ENCODE data around the gene NPPC. TPM values are rescaled to one million over a fixed set of nuclear protein-coding genes. Genes with fewer than 3 reads are reported as not detected.

The NPPC gene, protein sequence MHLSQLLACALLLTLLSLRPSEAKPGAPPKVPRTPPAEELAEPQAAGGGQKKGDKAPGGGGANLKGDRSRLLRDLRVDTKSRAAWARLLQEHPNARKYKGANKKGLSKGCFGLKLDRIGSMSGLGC
- not detected in 2 replicates for total RNA-seq

DNA sequence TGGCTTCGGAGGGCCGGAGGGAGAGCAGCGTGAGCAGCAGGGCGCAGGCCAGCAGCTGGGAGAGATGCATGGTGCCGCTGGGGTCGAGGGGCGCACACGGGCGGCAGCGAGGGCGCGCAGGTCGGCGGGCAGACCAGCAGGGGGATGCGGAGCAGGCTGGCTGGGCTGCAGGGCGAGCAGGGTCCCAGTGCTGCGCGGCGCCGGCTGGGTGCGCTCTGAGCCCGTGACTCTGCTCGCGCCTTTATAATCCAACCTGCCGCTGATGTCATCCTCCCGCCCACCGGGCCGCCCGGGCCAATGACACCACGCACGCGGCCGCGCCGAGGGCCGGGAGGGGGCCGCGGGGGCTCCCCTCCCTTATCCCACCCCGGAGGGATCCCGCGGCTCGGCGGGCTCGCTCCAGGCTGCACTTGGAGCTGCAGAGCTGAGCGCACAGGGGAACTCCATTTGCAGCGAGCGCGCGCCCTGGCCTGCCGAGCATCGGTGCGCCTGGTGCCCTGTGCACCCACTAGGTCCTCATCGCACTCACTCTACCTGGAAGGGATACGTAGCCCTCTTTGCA lies at the start of gene NPPC:
NPPC (minus strand) TSS at position 217 of the 562 bp plus-strand sequence; CDS start at position 70, 147 bp downstream.

DNA sequence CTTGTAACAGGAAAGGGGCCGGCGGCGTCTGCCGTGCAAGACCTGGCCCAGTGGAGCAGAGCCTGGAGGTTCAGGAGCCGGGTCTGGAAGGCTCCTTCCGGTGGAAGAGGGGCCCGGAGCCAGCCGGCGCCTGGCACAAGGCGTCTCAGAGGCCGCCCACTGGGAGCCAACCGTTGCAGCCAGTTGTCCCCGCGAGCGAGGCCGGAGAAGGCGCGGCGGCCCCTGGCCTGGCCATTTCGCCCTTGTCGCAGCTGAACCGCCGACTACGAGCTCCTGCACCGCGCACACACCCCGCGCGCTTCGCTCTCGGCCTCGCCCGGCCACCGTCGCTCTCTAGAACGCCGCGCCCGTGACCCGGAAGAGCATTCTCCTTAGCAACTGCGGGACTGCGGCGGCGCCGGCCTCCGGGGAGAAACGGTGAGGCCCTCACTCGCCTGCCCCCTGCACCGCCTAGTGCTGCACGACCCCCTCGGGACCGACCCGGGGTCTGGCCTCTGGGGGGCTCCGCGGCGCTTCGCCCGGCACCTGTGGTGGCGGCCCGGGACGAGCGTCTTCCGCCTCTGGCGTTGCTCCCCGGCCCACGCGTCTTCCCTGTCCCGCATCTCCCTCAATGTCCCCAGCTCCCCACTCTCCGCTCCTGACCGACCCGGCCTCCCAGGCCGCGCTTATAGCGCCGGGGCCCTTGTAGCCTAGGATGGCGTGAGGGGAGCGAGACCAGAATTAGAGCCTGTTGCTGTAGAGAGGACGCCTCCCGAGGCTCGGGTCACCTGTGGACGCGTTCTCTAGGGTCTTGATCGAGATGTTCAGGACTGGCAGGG lies 35.4 kb upstream of the NPPC start, which contains the start of gene DIS3L2:
DIS3L2 (plus strand) TSS at position 365 of the 818 bp plus-strand sequence. CDS start 53,215 bp downstream, outside the sequence.

Small RNA genes within 50 kb of the gene (small RNA-seq; reads per million reads assigned to genes)
- gene MIR1471 = not detected

Other genes with a start within 250 kb of the NPPC start
- 371 and 477 TPM in 2 replicates for gene PTMA, start 217.9 kb downstream of the NPPC start, total RNA-seq
- 13.5 and 16.5 TPM in 2 replicates for gene PDE6D, start 145.1 kb downstream of the NPPC start, total RNA-seq
- gene COPS7B, start 140.0 kb downstream of the NPPC start, total RNA-seq = 18.6 and 21.1 TPM in 2 replicates
- gene DIS3L2, start 35.3 kb upstream of the NPPC start, total RNA-seq = 28.5 and 29.9 TPM in 2 replicates

Data from hair follicle dermal papilla cell (primary cell).